Esophagus squamous epithelium (tissue), 5 donors: ENCODE data around the gene TM2D3. TPM values are rescaled to one million over a fixed set of nuclear protein-coding genes. Genes with fewer than 3 reads are reported as not detected.

Experiments used
- DNase-seq: peaks from one replicate; lab custom pipeline; 2025; lab: John Stamatoyannopoulos, UW
- H3K27ac ChIP-seq, 4 donors: fragments of 200-600 bp; sonication (generic); one replicate each; pipeline ENCODE4 v1.5.1; 2016 to 2019; ENCODE audit warnings: mild to moderate bottlenecking in 1 of 4
- H3K27me3 ChIP-seq, 4 donors: fragments of 200-600 bp; sonication (generic); 1 replicate in 3 of 4; 2 replicates in 1 of 4; pipeline versions ENCODE4 v1.5.1 to v1.6.0; 2017 to 2021; ENCODE audit warnings: antibody characterized with exemption in 1 of 4
- H3K36me3 ChIP-seq, 3 donors: fragments of 200-600 bp; sonication (generic); one replicate each; pipeline ENCODE4 v1.5.1; 2016 to 2019
- H3K4me1 ChIP-seq, 3 donors: fragments of 200-600 bp; sonication (generic); one replicate each; pipeline ENCODE4 v1.5.1; 2017 to 2019
- H3K4me3 ChIP-seq, 4 donors: fragments of 200-600 bp; sonication (generic); 1 replicate in 3 of 4; 2 replicates in 1 of 4; pipeline ENCODE4 v1.5.1; 2016 to 2019; ENCODE audit warnings: mild to moderate bottlenecking in 2 of 4, moderate library complexity in 1 of 4
- H3K9me3 ChIP-seq, 3 donors: fragments of 200-600 bp; sonication (generic); one replicate each; pipeline ENCODE4 v1.5.1; 2016 to 2019
- CTCF ChIP-seq, 6 experiments: fragments of 450-650 bp in 4 of 6; fragments of 200-600 bp in 2 of 6; sonication (generic) in 2 of 6; IDR thresholded peaks; one replicate each; pipeline ENCODE4 v1.5.1; 2016 to 2019; ENCODE audit warnings: antibody characterized with exemption in 6 of 6, mild to moderate bottlenecking in 4 of 6, moderate library complexity in 4 of 6
- POLR2A ChIP-seq, 4 donors: fragments of 450-650 bp; IDR thresholded peaks; one replicate each; pipeline ENCODE4 v1.6.1; 2017; ENCODE audit warnings: antibody characterized with exemption in 4 of 4, mild to moderate bottlenecking in 4 of 4, moderate library complexity in 3 of 4
- WGBS, 2 donors: methylation state at CpG; one replicate each; pipeline ENCODE4 v1.1.5; 2018; 5-methylcytosine and 5-hydroxymethylcytosine counted together
- intact Hi-C: fragments of 100-400 bp; cut with DNase I; formaldehyde crosslinking; loops from one replicate; pipeline ENCODE4 v1.15.0; 2022
- total RNA-seq, 4 donors: library from RNA; depleted of rRNA; stranded (reverse); fragments of >200 nt; gene quantifications; one replicate each; pipeline ENCODE4 v1.1.0, GENCODE V29; 2016
- donor health status: DM: yes; HTN: yes; CAD: no.

TM2D3 gene
- total RNA-seq, 4 donors from 2014 or later = 11.0 to 32.2 (median 19.9) TPM

GRCh38 chr15:101619615-101619865, 32.6 kb downstream of the TM2D3 start:
- no peaks in the 10 kb centered on the region for H3K9me3 ChIP-seq
- TF ChIP-seq CTCF (IDR thresholded peaks at IDR 0.05) (no peak), POLR2A (IDR thresholded peaks at IDR 0.05) (no peak)
- H3K4me3 ChIP-seq = no peak overlapping the region
- no peak for DNase-seq
- WGBS, 2 donors = 90 to 93% methylated on average over 6 of the region's 6 CpGs
- no peak overlapping the region for H3K27ac ChIP-seq
- H3K36me3 ChIP-seq = peaks cover 0 to 9% (median 0%) of the 10 kb centered on the region in 3 donors
- intact Hi-C loops = no loop called here
- H3K4me1 ChIP-seq = peaks cover 11 to 14% (median 11%) of the 10 kb centered on the region in 3 donors
- peaks cover 0 to 4% (median 0%) of the 10 kb centered on the region in 4 donors for H3K27me3 ChIP-seq

DNA sequence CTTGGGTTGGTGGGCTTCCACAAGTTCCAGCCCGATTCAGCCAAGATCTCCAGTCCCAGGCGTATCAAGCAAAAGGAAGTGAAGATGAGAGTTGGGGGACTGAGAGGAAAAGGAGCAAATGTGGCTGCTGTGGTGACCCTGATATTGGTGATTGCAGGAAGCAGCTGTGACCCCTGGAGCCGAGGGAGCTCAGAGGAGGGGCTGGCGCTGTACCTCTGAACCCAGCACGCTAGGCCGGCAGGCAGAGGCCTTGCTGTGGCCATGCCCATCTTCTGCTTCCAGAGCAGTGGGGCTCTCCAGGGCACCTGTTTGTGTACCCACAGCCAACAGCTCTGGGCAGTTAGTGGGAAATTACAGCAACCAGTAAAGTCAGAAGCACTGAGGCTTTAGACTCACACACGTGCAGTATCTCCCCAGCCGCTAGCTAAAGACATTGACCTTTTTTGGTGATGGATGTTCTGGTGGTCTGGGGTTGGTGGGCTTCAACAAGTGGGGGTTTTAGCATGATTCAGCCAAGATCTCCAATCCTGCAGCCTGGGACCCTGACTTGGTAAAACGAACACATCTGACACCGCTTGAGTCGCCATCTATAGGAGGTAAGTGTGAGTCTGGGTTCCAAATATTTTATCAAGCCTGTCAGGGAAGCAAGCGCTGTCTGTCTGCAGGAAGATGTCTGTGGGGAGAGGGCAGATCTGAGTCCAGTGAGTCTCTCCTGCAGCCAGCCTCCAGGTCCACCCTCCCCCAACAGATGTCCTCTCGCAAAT, 33.1 kb downstream of the TM2D3 start:
- Histone ChIP-seq H3K27me3 (peaks cover 0 to 9% (median 0%) of the 10 kb centered on the region in 4 donors), H3K9me3 (no peaks in the 10 kb centered on the region), H3K27ac (no peak overlapping the region), H3K4me1 (peaks cover 11 to 16% (median 11%) of the 10 kb centered on the region in 3 donors), H3K36me3 (peaks cover 0 to 9% (median 0%) of the 10 kb centered on the region in 3 donors), H3K4me3 (no peak overlapping the region)
- DNase-seq = no peak
- 64% methylated on average over 8 to 11 of the region's 13 CpGs for WGBS, 2 donors
- TF ChIP-seq POLR2A (IDR thresholded peaks at IDR 0.05) (no peak), CTCF (IDR thresholded peaks at IDR 0.05) (no peak)
- intact Hi-C loops = no loop called here

- 91 to 98% methylated on average over 9 to 10 of the region's 10 CpGs for WGBS, 2 donors
- Histone ChIP-seq H3K36me3 (peaks cover 0 to 9% (median 0%) of the 10 kb centered on the region in 3 donors), H3K4me1 (peaks cover 11 to 25% (median 11%) of the 10 kb centered on the region in 3 donors), H3K27me3 (peaks cover 0 to 19% (median 0%) of the 10 kb centered on the region in 4 donors), H3K9me3 (no peaks in the 10 kb centered on the region), H3K27ac (no peak overlapping the region), H3K4me3 (no peak overlapping the region)
- DNase-seq = no peak
- intact Hi-C loops = no loop called here
- TF ChIP-seq POLR2A (IDR thresholded peaks at IDR 0.05) = no peak
- no peak for TF ChIP-seq CTCF (IDR thresholded peaks at IDR 0.05)
These were observed 34.1 kb downstream of the TM2D3 start for GRCh38 chr15:101618076-101618475.

DNA sequence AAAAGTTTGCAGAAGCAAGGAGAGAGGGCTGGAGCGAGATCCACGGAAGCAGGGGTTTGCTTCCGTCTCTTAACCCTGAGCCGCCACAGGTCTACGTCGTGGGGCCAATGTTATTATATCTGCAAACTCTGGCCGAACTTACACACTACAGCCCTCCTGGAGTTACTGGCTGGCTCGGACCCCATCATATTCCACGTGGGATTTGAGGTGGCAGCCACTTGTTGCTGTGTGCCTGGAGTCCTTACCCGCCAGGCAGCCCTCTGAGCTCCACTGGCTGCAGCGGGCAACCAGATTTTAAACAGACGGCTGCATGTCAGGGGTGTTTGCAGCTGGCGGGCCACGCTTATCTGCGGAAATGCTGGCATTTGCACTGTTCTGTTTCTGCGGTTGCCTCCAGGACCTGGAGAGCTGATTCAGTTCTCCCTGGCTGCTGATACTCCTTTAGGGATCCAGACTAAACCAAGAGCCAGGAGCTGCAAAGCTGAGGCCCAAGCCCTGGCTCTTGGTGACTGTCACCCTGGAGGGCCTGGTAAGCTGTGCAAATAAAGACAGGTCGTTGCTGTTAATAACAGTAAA, 34.7 kb downstream of the TM2D3 start:
- no peak for DNase-seq
- intact Hi-C loops = no loop called here
- Histone ChIP-seq H3K9me3 (no peaks in the 10 kb centered on the region), H3K4me3 (no peak overlapping the region), H3K27ac (no peak overlapping the region), H3K36me3 (peaks cover 0 to 8% (median 0%) of the 10 kb centered on the region in 3 donors), H3K4me1 (peaks cover 11 to 30% (median 11%) of the 10 kb centered on the region in 3 donors), H3K27me3 (peaks cover 0 to 25% (median 0%) of the 10 kb centered on the region in 4 donors)
- TF ChIP-seq POLR2A (IDR thresholded peaks at IDR 0.05) (no peak), CTCF (IDR thresholded peaks at IDR 0.05) (no peak)
- 94 to 95% methylated on average over 13 of the region's 17 CpGs for WGBS, 2 donors
